Psoas muscle (tissue), 8 donors: ENCODE data around the gene MLLT3. TPM values are rescaled to one million over a fixed set of nuclear protein-coding genes. Genes with fewer than 3 reads are reported as not detected.

ENCODE experiments used
- ATAC-seq, 4 donors: fragments of 200-7000 bp; cut with Tn5 transposase; one replicate each; pipeline ENCODE4 v1.9.1; 2020; ENCODE audit warnings: moderate library complexity in 3 of 4, mild to moderate bottlenecking in 2 of 4
- DNase-seq, 2 donors: peaks; one replicate each; pipeline ENCODE4 v3.0.0-alpha.2; 2020
- H3K27ac ChIP-seq: fragments of 200-600 bp; one replicate; pipeline ENCODE4 v1.8.0; 2022
- H3K27me3 ChIP-seq, 3 donors: fragments of 200-600 bp in 1 of 3; one replicate each; pipeline versions ENCODE4 v1.6.1 to v1.8.0; 2013 to 2022; ENCODE audit warnings: low read length in 2 of 3, mild to moderate bottlenecking in 2 of 3, moderate library complexity in 1 of 3; ENCODE audit not compliant: insufficient read depth in 3 of 3
- H3K36me3 ChIP-seq, 2 donors: fragments of 200-600 bp in 1 of 2; one replicate each; pipeline versions ENCODE4 v1.6.1 to v1.8.0; 2013 to 2022; ENCODE audit warnings: low read depth in 1 of 2, mild to moderate bottlenecking in 1 of 2, moderate library complexity in 1 of 2; ENCODE audit not compliant: insufficient read depth in 1 of 2
- H3K4me1 ChIP-seq: fragments of 200-600 bp; one replicate; pipeline ENCODE4 v1.8.0; 2022
- H3K4me3 ChIP-seq: fragments of 200-600 bp; one replicate; pipeline ENCODE4 v1.8.0; 2022; ENCODE audit warnings: mild to moderate bottlenecking
- H3K9me3 ChIP-seq: fragments of 200-600 bp; one replicate; pipeline ENCODE4 v1.8.0; 2022
- WGBS, 3 donors: extraction: QIAGEN DNeasy Blood & Tissue Kit; methylation state at CpG; one replicate each; pipeline versions ENCODE4 v1.1.6 to v1.1.7; 2013; 5-methylcytosine and 5-hydroxymethylcytosine counted together
- intact Hi-C, 2 donors: fragments of 100-400 bp; cut with DNase I; formaldehyde crosslinking; loops; one replicate each; pipeline versions ENCODE4 v1.11.0 to v1.14.2; 2022
- polyA plus RNA-seq, 3 donors: library from polyadenylated mRNA; stranded (reverse); fragments of 200-250 nt; gene quantifications; one replicate each; pipeline ENCODE4 v1.2.3, GENCODE V29; 2013
- total RNA-seq, 4 donors: library from RNA; stranded (reverse); fragmentation: NEBNext Ultra II Directional in 2 of 4; extraction: Animal tissue kit (Norgen Biotek cat#: 25700) in 2 of 4; gene quantifications; one replicate each; pipeline versions ENCODE4 v1.2.1 to v1.2.4, GENCODE V29; 2021 to 2023
- TF ChIP-seq, protein P1 (sequence below): fragments of 200-600 bp; IDR thresholded peaks from one replicate; pipeline ENCODE4 v1.8.0; 2022; ENCODE audit warnings: antibody characterized with exemption
- donor health status: healthy with polysubstance abuse.
- donor health status: DM: no; HTN: no; CAD: no; lungs with moderate emphysema.
- donor health status: Bipolar disorder and iron deficiency.
- donor health status: healthy.
- donor health status: DM: yes; HTN: yes; CAD: no.
- donor health status: DM: no; HTN: no; CAD: no.
- donor health status: DM: no; HTN: no; CAD: no.
- donor health status: DM: yes; HTN: yes; CAD: no.

The MLLT3 gene
- total and polyA plus RNA-seq, 7 donors, result 1.2 to 9.8 (median 3.3) TPM

DNA sequence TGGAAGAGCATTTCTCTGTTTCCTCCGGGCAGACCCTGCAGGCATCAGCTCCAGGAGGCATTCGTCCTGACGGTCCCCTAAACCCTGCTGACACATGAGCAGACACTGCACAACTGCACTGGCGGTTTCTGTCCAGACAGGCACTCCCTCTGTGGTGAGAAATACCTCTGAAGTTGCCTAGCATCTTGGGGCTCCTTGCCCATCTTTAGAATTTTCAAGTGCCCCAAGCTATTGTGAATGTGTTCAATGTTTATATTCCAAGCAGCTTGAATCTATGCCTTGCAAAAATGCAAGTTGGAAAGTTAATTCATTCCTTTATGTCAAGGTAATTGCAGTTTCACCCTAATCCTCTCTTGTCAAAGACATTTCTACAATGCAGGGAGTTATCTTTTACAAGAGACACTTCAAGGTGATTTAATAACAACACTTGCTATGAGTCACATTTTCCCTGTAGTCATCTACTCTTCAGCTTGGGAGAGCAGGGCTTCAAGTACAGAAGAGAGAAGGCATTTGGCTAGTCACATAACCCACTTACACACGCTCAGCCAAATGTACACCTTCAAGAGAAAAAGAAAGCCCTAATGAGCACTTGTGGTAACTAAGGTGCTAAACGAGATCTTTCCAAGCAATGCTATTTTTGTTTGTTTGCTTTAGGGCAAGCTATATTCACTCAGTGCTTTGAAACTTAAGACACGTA lies 302.5 kb downstream of the MLLT3 start:
- H3K4me1 ChIP-seq, result no peaks in the 10 kb centered on the region
- H3K9me3 ChIP-seq, result no peaks in the 10 kb centered on the region
- no peak overlapping the region for H3K4me3 ChIP-seq
- H3K36me3 ChIP-seq, result no peaks in the 10 kb centered on the region
- ATAC-seq (no peak), DNase-seq (no peak)
- 58 to 61% (median 59%) methylated on average over 7 of the region's 7 CpGs for WGBS, 3 donors
- H3K27ac ChIP-seq, result no peak overlapping the region
- no peaks in the 10 kb centered on the region for H3K27me3 ChIP-seq
- TF ChIP-seq, protein P1, sequence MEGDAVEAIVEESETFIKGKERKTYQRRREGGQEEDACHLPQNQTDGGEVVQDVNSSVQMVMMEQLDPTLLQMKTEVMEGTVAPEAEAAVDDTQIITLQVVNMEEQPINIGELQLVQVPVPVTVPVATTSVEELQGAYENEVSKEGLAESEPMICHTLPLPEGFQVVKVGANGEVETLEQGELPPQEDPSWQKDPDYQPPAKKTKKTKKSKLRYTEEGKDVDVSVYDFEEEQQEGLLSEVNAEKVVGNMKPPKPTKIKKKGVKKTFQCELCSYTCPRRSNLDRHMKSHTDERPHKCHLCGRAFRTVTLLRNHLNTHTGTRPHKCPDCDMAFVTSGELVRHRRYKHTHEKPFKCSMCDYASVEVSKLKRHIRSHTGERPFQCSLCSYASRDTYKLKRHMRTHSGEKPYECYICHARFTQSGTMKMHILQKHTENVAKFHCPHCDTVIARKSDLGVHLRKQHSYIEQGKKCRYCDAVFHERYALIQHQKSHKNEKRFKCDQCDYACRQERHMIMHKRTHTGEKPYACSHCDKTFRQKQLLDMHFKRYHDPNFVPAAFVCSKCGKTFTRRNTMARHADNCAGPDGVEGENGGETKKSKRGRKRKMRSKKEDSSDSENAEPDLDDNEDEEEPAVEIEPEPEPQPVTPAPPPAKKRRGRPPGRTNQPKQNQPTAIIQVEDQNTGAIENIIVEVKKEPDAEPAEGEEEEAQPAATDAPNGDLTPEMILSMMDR, result no peak
- intact Hi-C loops, result loop anchor here in 1 of 2 donors (10.0 kb wide), 1 partner anchor 65 kb away; no protein-coding TSS in a partner anchor

GRCh38 chr9:20319241-20319640 lies 303.1 kb downstream of the MLLT3 start:
- intact Hi-C loops, result loop anchor here in 1 of 2 donors (10.0 kb wide), 1 partner anchor 64 kb away; no protein-coding TSS in a partner anchor

DNA sequence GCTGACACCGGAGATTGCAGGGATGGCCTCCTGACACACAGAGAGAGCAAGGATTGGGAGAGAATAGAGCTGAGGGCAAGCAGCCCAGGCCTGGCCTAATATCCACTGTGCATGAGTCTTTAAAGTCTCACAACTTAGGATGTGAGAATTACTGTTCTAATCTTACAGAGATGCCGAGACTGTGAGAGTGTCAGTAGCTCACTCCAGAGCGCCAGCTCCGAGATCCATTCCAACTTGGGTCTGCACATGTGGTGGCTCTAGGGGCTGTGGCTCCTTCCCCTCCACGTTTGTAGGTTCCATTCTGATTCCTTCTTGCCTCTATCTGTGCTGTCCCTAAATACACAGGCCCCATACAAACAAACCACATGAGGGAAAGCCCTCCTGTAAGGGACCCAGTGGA lies 304.6 kb downstream of the MLLT3 start:
- H3K4me3 ChIP-seq, result no peak overlapping the region
- no peaks in the 10 kb centered on the region for H3K27me3 ChIP-seq
- DNase-seq, result no peak
- 79 to 95% (median 85%) methylated on average over 5 of the region's 5 CpGs for WGBS, 3 donors
- no peak for ATAC-seq
- H3K4me1 ChIP-seq, result no peaks in the 10 kb centered on the region
- H3K36me3 ChIP-seq, result no peaks in the 10 kb centered on the region
- H3K9me3 ChIP-seq, result no peaks in the 10 kb centered on the region
- intact Hi-C loops, result loop anchor here in 1 of 2 donors (10.0 kb wide), 1 partner anchor 63 kb away; no protein-coding TSS in a partner anchor
- no peak overlapping the region for H3K27ac ChIP-seq
- TF ChIP-seq, protein P1, result no peak

More at GRCh38 chr9:20319241-20319640, 303.1 kb downstream of the MLLT3 start:
- DNase-seq (no peak), ATAC-seq (no peak)
- no peak overlapping the region for H3K27ac ChIP-seq
- TF ChIP-seq, protein P1, result no peak
- no peaks in the 10 kb centered on the region for H3K27me3 ChIP-seq
- WGBS, 3 donors, result 67 to 83% (median 77%) methylated on average over 8 of the region's 8 CpGs
- H3K4me1 ChIP-seq, result no peaks in the 10 kb centered on the region
- H3K9me3 ChIP-seq, result no peaks in the 10 kb centered on the region
- H3K36me3 ChIP-seq, result no peaks in the 10 kb centered on the region
- H3K4me3 ChIP-seq, result no peak overlapping the region

GRCh38 chr9:20316372-20316771 lies 305.9 kb downstream of the MLLT3 start:
- intact Hi-C loops, result loop anchor here in 1 of 2 donors (10.0 kb wide), 1 partner anchor 62 kb away; no protein-coding TSS in a partner anchor
- ATAC-seq, result no peak

More at GRCh38 chr9:20316372-20316771, 305.9 kb downstream of the MLLT3 start:
- 84 to 89% (median 85%) methylated on average over 9 of the region's 9 CpGs for WGBS, 3 donors
- Histone ChIP-seq H3K36me3 (no peaks in the 10 kb centered on the region), H3K4me1 (no peaks in the 10 kb centered on the region), H3K9me3 (no peaks in the 10 kb centered on the region), H3K4me3 (no peak overlapping the region), H3K27me3 (no peaks in the 10 kb centered on the region), H3K27ac (no peak overlapping the region)
- no peak for DNase-seq
- TF ChIP-seq, protein P1, result no peak
